ENCODE data around the gene IRX5.

IRX5 gene

GRCh38 chr16:54945063-54945462, 14.4 kb downstream of the IRX5 start:
- no peaks in the 10 kb centered on the region for H3K36me3 ChIP-seq (ENCODE audit: control insufficient read depth in 1 of 2, insufficient read depth in 2 of 2, low read length in 2 of 2)
- H3K4me1 ChIP-seq (ENCODE audit: control insufficient read depth in 1 of 2, insufficient read depth in 2 of 2, low read length in 2 of 2): no peaks in the 10 kb centered on the region
- no peak overlapping the region for H3K4ac ChIP-seq (ENCODE audit: low read depth, low read length)
- no peak overlapping the region for H4K12ac ChIP-seq (ENCODE audit: low read depth, low read length)
- H3K9me3 ChIP-seq (ENCODE audit: insufficient read depth, low read depth, low read length): peaks cover under 1% of the 10 kb centered on the region
- H3K9ac ChIP-seq (ENCODE audit: low read length): no peak overlapping the region
- no peak overlapping the region for H2BK5ac ChIP-seq (ENCODE audit: low read depth, low read length, poor library complexity)
- H3K4me3 ChIP-seq (ENCODE audit: low read depth, low read length): no peak overlapping the region
- H2AK5ac ChIP-seq (ENCODE audit: low read length): no peak overlapping the region
- H3K27me3 ChIP-seq (ENCODE audit: insufficient read depth, low read length): peaks cover 17% of the 10 kb centered on the region
- H2BK120ac ChIP-seq (ENCODE audit: insufficient read depth, low read length, poor library complexity): no peak overlapping the region
- H3K79me1 ChIP-seq (ENCODE audit: low read length): no peaks in the 10 kb centered on the region
- no CpG with 5 or more reads among the region's 7 CpGs for WGBS (ENCODE audit: extremely low coverage, insufficient coverage, insufficient read length)
- no peak overlapping the region for H3K27ac ChIP-seq (ENCODE audit: low read depth, low read length)
- H3K18ac ChIP-seq (ENCODE audit: low read length): no peak overlapping the region
- H3K4me2 ChIP-seq (ENCODE audit: low read length): no peak overlapping the region
- no peak overlapping the region for H4K91ac ChIP-seq (ENCODE audit: low read depth, low read length)
- H3K14ac ChIP-seq (ENCODE audit: low read length): no peak overlapping the region
- no peak overlapping the region for H2BK12ac ChIP-seq (ENCODE audit: low read length)
- no peak overlapping the region for H3K23ac ChIP-seq (ENCODE audit: low read length)
- no peaks in the 10 kb centered on the region for H3K79me2 ChIP-seq (ENCODE audit: control insufficient read depth, insufficient read depth, low read length, poor library complexity)
- no peak overlapping the region for H2AFZ ChIP-seq (ENCODE audit: insufficient read depth, low read length, poor library complexity)
- no peak for DNase-seq
- no peak overlapping the region for H4K8ac ChIP-seq (ENCODE audit: low read depth, low read length)

DNA sequence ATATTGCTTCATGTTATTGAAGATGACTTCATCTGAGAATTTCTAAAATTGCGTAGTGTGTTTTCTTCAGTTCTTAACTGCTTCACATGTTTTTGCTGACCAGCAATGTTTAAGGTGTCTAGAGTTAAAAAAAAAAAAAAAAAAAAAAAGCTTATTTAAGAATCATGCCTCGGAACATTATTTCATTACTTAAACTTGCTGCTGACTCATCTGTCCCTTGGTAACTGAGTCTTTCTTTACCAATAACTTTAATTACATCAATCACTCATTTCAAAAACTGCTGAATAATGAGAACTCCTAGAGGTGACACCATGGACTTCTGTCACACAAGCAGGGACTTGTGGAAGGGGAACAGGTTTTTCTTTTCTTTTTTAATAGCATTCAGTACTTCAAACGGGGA, 16.2 kb downstream of the IRX5 start:
- H2BK12ac ChIP-seq (ENCODE audit: low read length): no peak overlapping the region
- no peaks in the 10 kb centered on the region for H3K79me1 ChIP-seq (ENCODE audit: low read length)
- no peak overlapping the region for H3K27ac ChIP-seq (ENCODE audit: low read depth, low read length)
- H2BK5ac ChIP-seq (ENCODE audit: low read depth, low read length, poor library complexity): no peak overlapping the region
- H3K9me3 ChIP-seq (ENCODE audit: insufficient read depth, low read depth, low read length): no peaks in the 10 kb centered on the region
- H4K91ac ChIP-seq (ENCODE audit: low read depth, low read length): no peak overlapping the region
- H3K36me3 ChIP-seq (ENCODE audit: control insufficient read depth in 1 of 2, insufficient read depth in 2 of 2, low read length in 2 of 2): no peaks in the 10 kb centered on the region
- no peak overlapping the region for H4K12ac ChIP-seq (ENCODE audit: low read depth, low read length)
- no peak overlapping the region for H2AK5ac ChIP-seq (ENCODE audit: low read length)
- no peak for DNase-seq
- H4K8ac ChIP-seq (ENCODE audit: low read depth, low read length): no peak overlapping the region
- no peak overlapping the region for H2BK120ac ChIP-seq (ENCODE audit: insufficient read depth, low read length, poor library complexity)
- H3K18ac ChIP-seq (ENCODE audit: low read length): no peak overlapping the region
- H3K4me3 ChIP-seq (ENCODE audit: low read depth, low read length): no peak overlapping the region
- no peaks in the 10 kb centered on the region for H3K4me1 ChIP-seq (ENCODE audit: control insufficient read depth in 1 of 2, insufficient read depth in 2 of 2, low read length in 2 of 2)
- H3K4me2 ChIP-seq (ENCODE audit: low read length): no peak overlapping the region
- H3K79me2 ChIP-seq (ENCODE audit: control insufficient read depth, insufficient read depth, low read length, poor library complexity): no peaks in the 10 kb centered on the region
- H2AFZ ChIP-seq (ENCODE audit: insufficient read depth, low read length, poor library complexity): no peak overlapping the region
- H3K27me3 ChIP-seq (ENCODE audit: insufficient read depth, low read length): peaks cover 6% of the 10 kb centered on the region
- H3K14ac ChIP-seq (ENCODE audit: low read length): no peak overlapping the region
- H3K4ac ChIP-seq (ENCODE audit: low read depth, low read length): no peak overlapping the region
- no peak overlapping the region for H3K23ac ChIP-seq (ENCODE audit: low read length)
- no CpG with 5 or more reads among the region's 3 CpGs for WGBS (ENCODE audit: extremely low coverage, insufficient coverage, insufficient read length)
- H3K9ac ChIP-seq (ENCODE audit: low read length): no peak overlapping the region

GRCh38 chr16:54947616-54948015, 17.0 kb downstream of the IRX5 start:
- no peak overlapping the region for H3K23ac ChIP-seq (ENCODE audit: low read length)
- no peak overlapping the region for H2BK5ac ChIP-seq (ENCODE audit: low read depth, low read length, poor library complexity)
- H2BK12ac ChIP-seq (ENCODE audit: low read length): no peak overlapping the region
- H2AFZ ChIP-seq (ENCODE audit: insufficient read depth, low read length, poor library complexity): no peak overlapping the region
- H3K36me3 ChIP-seq (ENCODE audit: control insufficient read depth in 1 of 2, insufficient read depth in 2 of 2, low read length in 2 of 2): no peaks in the 10 kb centered on the region
- H3K27ac ChIP-seq (ENCODE audit: low read depth, low read length): no peak overlapping the region
- no peak overlapping the region for H2AK5ac ChIP-seq (ENCODE audit: low read length)
- no peak overlapping the region for H3K18ac ChIP-seq (ENCODE audit: low read length)
- H3K4me1 ChIP-seq (ENCODE audit: control insufficient read depth in 1 of 2, insufficient read depth in 2 of 2, low read length in 2 of 2): no peaks in the 10 kb centered on the region
- no peak overlapping the region for H3K4me2 ChIP-seq (ENCODE audit: low read length)
- H4K91ac ChIP-seq (ENCODE audit: low read depth, low read length): no peak overlapping the region
- no peak overlapping the region for H4K8ac ChIP-seq (ENCODE audit: low read depth, low read length)
- whole genome bisulfite sequencing (ENCODE audit: extremely low coverage, insufficient coverage, insufficient read length): no CpG with 5 or more reads among the region's 3 CpGs
- no peaks in the 10 kb centered on the region for H3K79me2 ChIP-seq (ENCODE audit: control insufficient read depth, insufficient read depth, low read length, poor library complexity)
- no peaks in the 10 kb centered on the region for H3K79me1 ChIP-seq (ENCODE audit: low read length)
- H4K12ac ChIP-seq (ENCODE audit: low read depth, low read length): no peak overlapping the region
- no peak for DNase-seq
- H3K14ac ChIP-seq (ENCODE audit: low read length): no peak overlapping the region
- no peak overlapping the region for H3K9ac ChIP-seq (ENCODE audit: low read length)
- H3K4ac ChIP-seq (ENCODE audit: low read depth, low read length): no peak overlapping the region
- no peak overlapping the region for H3K4me3 ChIP-seq (ENCODE audit: low read depth, low read length)
- H2BK120ac ChIP-seq (ENCODE audit: insufficient read depth, low read length, poor library complexity): no peak overlapping the region
- H3K9me3 ChIP-seq (ENCODE audit: insufficient read depth, low read depth, low read length): no peaks in the 10 kb centered on the region
- H3K27me3 ChIP-seq (ENCODE audit: insufficient read depth, low read length): peaks cover 4% of the 10 kb centered on the region

- Histone ChIP-seq H4K91ac (ENCODE audit: low read depth, low read length) (no peak overlapping the region), H3K27me3 (ENCODE audit: insufficient read depth, low read length) (no peaks in the 10 kb centered on the region), H2BK12ac (ENCODE audit: low read length) (no peak overlapping the region), H3K4me2 (ENCODE audit: low read length) (no peak overlapping the region), H4K12ac (ENCODE audit: low read depth, low read length) (no peak overlapping the region), H3K9me3 (ENCODE audit: insufficient read depth, low read depth, low read length) (peaks cover 2% of the 10 kb centered on the region), H3K23ac (ENCODE audit: low read length) (no peak overlapping the region), H3K4me1 (ENCODE audit: control insufficient read depth in 1 of 2, insufficient read depth in 2 of 2, low read length in 2 of 2) (no peaks in the 10 kb centered on the region), H3K36me3 (ENCODE audit: control insufficient read depth in 1 of 2, insufficient read depth in 2 of 2, low read length in 2 of 2) (no peaks in the 10 kb centered on the region), H3K4me3 (ENCODE audit: low read depth, low read length) (no peak overlapping the region), H3K79me1 (ENCODE audit: low read length) (no peaks in the 10 kb centered on the region), H3K18ac (ENCODE audit: low read length) (no peak overlapping the region), H4K8ac (ENCODE audit: low read depth, low read length) (no peak overlapping the region), H2BK120ac (ENCODE audit: insufficient read depth, low read length, poor library complexity) (no peak overlapping the region), H3K4ac (ENCODE audit: low read depth, low read length) (no peak overlapping the region), H2AK5ac (ENCODE audit: low read length) (no peak overlapping the region), H2AFZ (ENCODE audit: insufficient read depth, low read length, poor library complexity) (no peak overlapping the region), H2BK5ac (ENCODE audit: low read depth, low read length, poor library complexity) (no peak overlapping the region), H3K79me2 (ENCODE audit: control insufficient read depth, insufficient read depth, low read length, poor library complexity) (no peaks in the 10 kb centered on the region), H3K14ac (ENCODE audit: low read length) (no peak overlapping the region), H3K27ac (ENCODE audit: low read depth, low read length) (no peak overlapping the region), H3K9ac (ENCODE audit: low read length) (no peak overlapping the region)
- WGBS (ENCODE audit: extremely low coverage, insufficient coverage, insufficient read length): no CpG with 5 or more reads among the region's 4 CpGs
- no peak for DNase-seq
Measured at GRCh38 chr16:54952195-54952594, 21.5 kb downstream of the IRX5 start.

Data from trophoblast cell (in vitro differentiated cells and primary cell).